Measurements from ENCODE around the gene MTX1. TPM values are rescaled to one million over a fixed set of nuclear protein-coding genes. Genes with fewer than 3 reads are reported as not detected.
"Not testable (repeated sequence)": the region's sequence is repeated elsewhere in the genome, so short reads cannot be mapped to it uniquely, and the experiment has no call there.

The MTX1 gene
- total RNA-seq (35.1 TPM), polyA plus RNA-seq (36.8 TPM)
- long read RNA-seq, donor 1, partial matches to known transcripts, result 0 of 3 reads
- long read RNA-seq, donor 1, other reads (novel, unspliced or antisense), result 0 of 3 reads
- long read RNA-seq, donor 2, transcript MTX1-202 (8 exons, 1,632 nt), result major isoform, 27 of 27 reads
- long read RNA-seq, donor 2, partial matches to known transcripts, result 0 of 27 reads
- long read RNA-seq, donor 2, other reads (novel, unspliced or antisense), result 0 of 27 reads
- long read RNA-seq, donor 3, transcript MTX1-202 (8 exons, 1,632 nt), result major isoform, 25 of 26 reads
- long read RNA-seq, donor 3, partial matches to known transcripts, result 0 of 26 reads
- long read RNA-seq, donor 3, other reads (novel, unspliced or antisense), result 0 of 26 reads
- long read RNA-seq, donor 4, transcript MTX1-202 (8 exons, 1,632 nt), result major isoform, 6 of 7 reads
- long read RNA-seq, donor 4, partial matches to known transcripts, result 0 of 7 reads
- long read RNA-seq, donor 4, other reads (novel, unspliced or antisense), result 0 of 7 reads
- long read RNA-seq, donor 5, transcript MTX1-202 (8 exons, 1,632 nt), result major isoform, 20 of 27 reads
- long read RNA-seq, donor 5, partial matches to known transcripts, result 5 of 27 reads
- long read RNA-seq, donor 5, other reads (novel, unspliced or antisense), result 0 of 27 reads
- long read RNA-seq, donor 6, partial matches to known transcripts, result 0 of 3 reads
- long read RNA-seq, donor 6, other reads (novel, unspliced or antisense), result 0 of 3 reads
- long read RNA-seq, donor 7, transcript MTX1-202 (8 exons, 1,632 nt), result major isoform, 11 of 12 reads
- long read RNA-seq, donor 7, partial matches to known transcripts, result 0 of 12 reads
- long read RNA-seq, donor 7, other reads (novel, unspliced or antisense), result 0 of 12 reads
- long read RNA-seq, donor 8, transcript MTX1-202 (8 exons, 1,632 nt), result major isoform, 5 of 5 reads
- long read RNA-seq, donor 8, partial matches to known transcripts, result 0 of 5 reads
- long read RNA-seq, donor 8, other reads (novel, unspliced or antisense), result 0 of 5 reads
- long read RNA-seq, donor 9, transcript MTX1-202 (8 exons, 1,632 nt), result major isoform, 10 of 10 reads
- long read RNA-seq, donor 9, partial matches to known transcripts, result 0 of 10 reads
- long read RNA-seq, donor 9, other reads (novel, unspliced or antisense), result 0 of 10 reads
- long read RNA-seq, donor 10, transcript MTX1-202 (8 exons, 1,632 nt), result major isoform, 6 of 6 reads
- long read RNA-seq, donor 10, partial matches to known transcripts, result 0 of 6 reads
- long read RNA-seq, donor 10, other reads (novel, unspliced or antisense), result 0 of 6 reads

- Histone ChIP-seq H3K27me3 (ENCODE audit: control insufficient read depth in 2 of 2, insufficient read depth in 1 of 2, low read length in 1 of 2) (peaks cover 0 to 3% of the 10 kb centered on the region in 2 donors), H3K36me3 (ENCODE audit: control insufficient read depth in 2 of 2, insufficient read depth in 2 of 2, low read length in 1 of 2) (peaks cover 5 to 8% of the 10 kb centered on the region in 2 donors), H3K4me3 (ENCODE audit: low read length in 2 of 2) (peak within 1 kb of the TSS; percentile 97 to 99), H3K4me1 (ENCODE audit: control insufficient read depth in 2 of 2, insufficient read depth in 2 of 2, low read length in 2 of 2) (peaks cover 16 to 30% of the 10 kb centered on the region in 2 donors), H3K9me3 (ENCODE audit: control insufficient read depth in 2 of 2, insufficient read depth in 1 of 2, low read length in 1 of 2) (no peaks in the 10 kb centered on the region), H3K27ac (ENCODE audit: low read depth in 1 of 2, low read length in 1 of 2) (peak within 1 kb of the TSS; percentile 90 to 96)
- peak in 6 of 9 donors; percentile 32 to 85 (median 66) for DNase-seq (ENCODE audit: low read depth in 6 of 9, low spot score in 9 of 9)
- under 1% methylated on average over 64 of the region's 64 CpGs for WGBS
Measured at GRCh38 chr1:155208541-155209311, at the start of gene MTX1. MTX1 (plus strand) TSS chr1:155208695; CDS start chr1:155208805, 110 bp downstream.

GRCh38 chr1:155158991-155159390 lies 49.5 kb upstream of the MTX1 start:
- no peak overlapping the region for H3K4me3 ChIP-seq (ENCODE audit: low read length in 2 of 2)
- H3K27ac ChIP-seq (ENCODE audit: low read depth in 1 of 2, low read length in 1 of 2), result no peak overlapping the region
- WGBS, result 92% methylated on average over 1 of the region's 1 CpG
- H3K9me3 ChIP-seq (ENCODE audit: control insufficient read depth in 2 of 2, insufficient read depth in 1 of 2, low read length in 1 of 2), result no peaks in the 10 kb centered on the region
- no peaks in the 10 kb centered on the region for H3K36me3 ChIP-seq (ENCODE audit: control insufficient read depth in 2 of 2, insufficient read depth in 2 of 2, low read length in 1 of 2)
- no peaks in the 10 kb centered on the region for H3K27me3 ChIP-seq (ENCODE audit: control insufficient read depth in 2 of 2, insufficient read depth in 1 of 2, low read length in 1 of 2)
- no peaks in the 10 kb centered on the region for H3K4me1 ChIP-seq (ENCODE audit: control insufficient read depth in 2 of 2, insufficient read depth in 2 of 2, low read length in 2 of 2)
- no peak for DNase-seq (ENCODE audit: low read depth in 6 of 9, low spot score in 9 of 9)

GRCh38 chr1:155160128-155160527 lies 48.4 kb upstream of the MTX1 start:
- Histone ChIP-seq H3K27me3 (ENCODE audit: control insufficient read depth in 2 of 2, insufficient read depth in 1 of 2, low read length in 1 of 2) (no peaks in the 10 kb centered on the region), H3K9me3 (ENCODE audit: control insufficient read depth in 2 of 2, insufficient read depth in 1 of 2, low read length in 1 of 2) (peaks cover 0 to 3% of the 10 kb centered on the region in 2 donors), H3K4me3 (ENCODE audit: low read length in 2 of 2) (no peak overlapping the region), H3K27ac (ENCODE audit: low read depth in 1 of 2, low read length in 1 of 2) (no peak overlapping the region), H3K4me1 (ENCODE audit: control insufficient read depth in 2 of 2, insufficient read depth in 2 of 2, low read length in 2 of 2) (no peaks in the 10 kb centered on the region), H3K36me3 (ENCODE audit: control insufficient read depth in 2 of 2, insufficient read depth in 2 of 2, low read length in 1 of 2) (no peaks in the 10 kb centered on the region)
- DNase-seq (ENCODE audit: low read depth in 6 of 9, low spot score in 9 of 9), result no peak
- WGBS, result 87% methylated on average over 8 of the region's 8 CpGs

- not testable (repeated sequence) for H3K4me3 ChIP-seq (ENCODE audit: low read length in 2 of 2); H3K9me3 ChIP-seq (ENCODE audit: control insufficient read depth in 2 of 2, insufficient read depth in 1 of 2, low read length in 1 of 2); H3K27me3 ChIP-seq (ENCODE audit: control insufficient read depth in 2 of 2, insufficient read depth in 1 of 2, low read length in 1 of 2); H3K27ac ChIP-seq (ENCODE audit: low read depth in 1 of 2, low read length in 1 of 2); H3K36me3 ChIP-seq (ENCODE audit: control insufficient read depth in 2 of 2, insufficient read depth in 2 of 2, low read length in 1 of 2); DNase-seq (ENCODE audit: low read depth in 6 of 9, low spot score in 9 of 9)
- WGBS, result 99% methylated on average over 6 of the region's 6 CpGs
- H3K4me1 ChIP-seq (ENCODE audit: control insufficient read depth in 2 of 2, insufficient read depth in 2 of 2, low read length in 2 of 2), result peaks cover 5 to 18% of the 10 kb centered on the region in 2 donors
Measured at GRCh38 chr1:155162631-155163030, 45.9 kb upstream of the MTX1 start.

- peaks cover 6 to 22% of the 10 kb centered on the region in 2 donors for H3K4me1 ChIP-seq (ENCODE audit: control insufficient read depth in 2 of 2, insufficient read depth in 2 of 2, low read length in 2 of 2)
- not testable (repeated sequence) for H3K4me3 ChIP-seq (ENCODE audit: low read length in 2 of 2); H3K36me3 ChIP-seq (ENCODE audit: control insufficient read depth in 2 of 2, insufficient read depth in 2 of 2, low read length in 1 of 2); H3K27me3 ChIP-seq (ENCODE audit: control insufficient read depth in 2 of 2, insufficient read depth in 1 of 2, low read length in 1 of 2); H3K27ac ChIP-seq (ENCODE audit: low read depth in 1 of 2, low read length in 1 of 2); DNase-seq (ENCODE audit: low read depth in 6 of 9, low spot score in 9 of 9); H3K9me3 ChIP-seq (ENCODE audit: control insufficient read depth in 2 of 2, insufficient read depth in 1 of 2, low read length in 1 of 2)
- 97% methylated on average over 4 of the region's 4 CpGs for WGBS
Measured at GRCh38 chr1:155163785-155164184, 44.7 kb upstream of the MTX1 start.

- H3K27ac ChIP-seq (ENCODE audit: low read depth in 1 of 2, low read length in 1 of 2); DNase-seq (ENCODE audit: low read depth in 6 of 9, low spot score in 9 of 9); H3K9me3 ChIP-seq (ENCODE audit: control insufficient read depth in 2 of 2, insufficient read depth in 1 of 2, low read length in 1 of 2); H3K4me3 ChIP-seq (ENCODE audit: low read length in 2 of 2); H3K27me3 ChIP-seq (ENCODE audit: control insufficient read depth in 2 of 2, insufficient read depth in 1 of 2, low read length in 1 of 2): not testable (repeated sequence)
- H3K4me1 ChIP-seq (ENCODE audit: control insufficient read depth in 2 of 2, insufficient read depth in 2 of 2, low read length in 2 of 2), result peaks cover 6 to 22% of the 10 kb centered on the region in 2 donors
- H3K36me3 ChIP-seq (ENCODE audit: control insufficient read depth in 2 of 2, insufficient read depth in 2 of 2, low read length in 1 of 2), result peaks cover 10 to 11% of the 10 kb centered on the region in 2 donors
- 98% methylated on average over 11 of the region's 11 CpGs for WGBS
Measured at GRCh38 chr1:155164625-155165024, 43.9 kb upstream of the MTX1 start.

GRCh38 chr1:155166051-155166470 lies 42.4 kb upstream of the MTX1 start:
- Histone ChIP-seq H3K36me3 (ENCODE audit: control insufficient read depth in 2 of 2, insufficient read depth in 2 of 2, low read length in 1 of 2) (peaks cover 17 to 21% of the 10 kb centered on the region in 2 donors), H3K27me3 (ENCODE audit: control insufficient read depth in 2 of 2, insufficient read depth in 1 of 2, low read length in 1 of 2) (peaks cover 0 to 9% of the 10 kb centered on the region in 2 donors), H3K9me3 (ENCODE audit: control insufficient read depth in 2 of 2, insufficient read depth in 1 of 2, low read length in 1 of 2) (peaks cover 0 to 3% of the 10 kb centered on the region in 2 donors), H3K4me1 (ENCODE audit: control insufficient read depth in 2 of 2, insufficient read depth in 2 of 2, low read length in 2 of 2) (peaks cover 6 to 22% of the 10 kb centered on the region in 2 donors), H3K27ac (ENCODE audit: low read depth in 1 of 2, low read length in 1 of 2) (no peak overlapping the region), H3K4me3 (ENCODE audit: low read length in 2 of 2) (no peak overlapping the region)
- WGBS, result 44% methylated on average over 8 of the region's 8 CpGs
- DNase-seq (ENCODE audit: low read depth in 6 of 9, low spot score in 9 of 9), result no peak

Measured in thymus (tissue), 14 donors.